Lower lobe of right lung (tissue), 2 donors: ENCODE data around the gene SDK1. TPM values are rescaled to one million over a fixed set of nuclear protein-coding genes. Genes with fewer than 3 reads are reported as not detected.

ENCODE experiments used
- ATAC-seq, 2 donors: fragments of 200-7000 bp; cut with Tn5 transposase; one replicate each; pipeline ENCODE4 v1.9.1; 2020 to 2022; ENCODE audit warnings: mild to moderate bottlenecking in 2 of 2, moderate library complexity in 2 of 2
- DNase-seq: peaks from one replicate; pipeline ENCODE4 v3.0.0-alpha.2; 2020
- H3K27ac ChIP-seq: fragments of 200-600 bp; one replicate; pipeline ENCODE4 v1.8.0; 2022
- H3K27me3 ChIP-seq: fragments of 200-600 bp; one replicate; pipeline ENCODE4 v1.8.0; 2022; ENCODE audit warnings: low read depth
- H3K36me3 ChIP-seq: fragments of 200-600 bp; one replicate; pipeline ENCODE4 v1.8.0; 2022; ENCODE audit warnings: mild to moderate bottlenecking
- H3K4me1 ChIP-seq: fragments of 200-600 bp; one replicate; pipeline ENCODE4 v1.8.0; 2022
- H3K4me3 ChIP-seq: fragments of 200-600 bp; one replicate; pipeline ENCODE4 v1.8.0; 2022; ENCODE audit warnings: mild to moderate bottlenecking
- H3K9me3 ChIP-seq: fragments of 200-600 bp; one replicate; pipeline ENCODE4 v1.8.0; 2022
- intact Hi-C: fragments of 100-400 bp; cut with DNase I; formaldehyde crosslinking; loops from one replicate; pipeline ENCODE4 v1.11.0; 2022
- total RNA-seq: library from RNA; stranded (reverse); fragmentation: NEBNext Ultra II Directional; extraction: Animal tissue kit (Norgen Biotek cat#: 25700); gene quantifications from one replicate; pipeline ENCODE4 v1.2.1, GENCODE V29; 2021
- TF ChIP-seq, protein P1 (sequence below): fragments of 200-600 bp; IDR thresholded peaks from one replicate; pipeline ENCODE4 v1.8.0; 2022; ENCODE audit warnings: antibody characterized with exemption, mild to moderate bottlenecking
- donor health status: DM: no; HTN: yes; CAD: no; lungs with severe emphysema.

SDK1 gene
- total RNA-seq, 1 donor from 2014 or later: 10.0 TPM

DNA sequence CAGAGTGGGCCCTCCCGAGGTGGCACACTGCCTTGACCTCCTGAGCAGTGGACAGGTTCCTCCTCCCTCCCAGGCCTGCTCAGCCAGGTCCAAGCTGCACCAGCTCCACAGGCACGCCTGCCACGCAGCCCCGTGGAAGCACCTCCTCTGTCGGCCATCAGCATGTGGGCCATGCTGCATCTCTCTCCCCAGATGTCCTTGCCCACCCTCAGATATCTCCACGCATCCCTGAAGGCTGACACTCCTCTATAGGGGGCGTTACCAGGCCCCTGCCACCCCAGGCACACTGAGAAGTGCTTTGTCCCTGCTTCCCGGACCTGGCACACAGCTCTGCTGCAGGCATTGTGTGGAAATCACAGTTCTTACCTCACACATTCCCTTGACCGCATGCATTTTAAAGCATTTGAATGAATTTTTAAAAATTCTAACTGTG lies 598.5 kb downstream of the SDK1 start:
- intact Hi-C loops: no loop called here
- H3K27me3 ChIP-seq: no peaks in the 10 kb centered on the region
- DNase-seq (no peak), ATAC-seq (no peak)
- TF ChIP-seq, protein P1, sequence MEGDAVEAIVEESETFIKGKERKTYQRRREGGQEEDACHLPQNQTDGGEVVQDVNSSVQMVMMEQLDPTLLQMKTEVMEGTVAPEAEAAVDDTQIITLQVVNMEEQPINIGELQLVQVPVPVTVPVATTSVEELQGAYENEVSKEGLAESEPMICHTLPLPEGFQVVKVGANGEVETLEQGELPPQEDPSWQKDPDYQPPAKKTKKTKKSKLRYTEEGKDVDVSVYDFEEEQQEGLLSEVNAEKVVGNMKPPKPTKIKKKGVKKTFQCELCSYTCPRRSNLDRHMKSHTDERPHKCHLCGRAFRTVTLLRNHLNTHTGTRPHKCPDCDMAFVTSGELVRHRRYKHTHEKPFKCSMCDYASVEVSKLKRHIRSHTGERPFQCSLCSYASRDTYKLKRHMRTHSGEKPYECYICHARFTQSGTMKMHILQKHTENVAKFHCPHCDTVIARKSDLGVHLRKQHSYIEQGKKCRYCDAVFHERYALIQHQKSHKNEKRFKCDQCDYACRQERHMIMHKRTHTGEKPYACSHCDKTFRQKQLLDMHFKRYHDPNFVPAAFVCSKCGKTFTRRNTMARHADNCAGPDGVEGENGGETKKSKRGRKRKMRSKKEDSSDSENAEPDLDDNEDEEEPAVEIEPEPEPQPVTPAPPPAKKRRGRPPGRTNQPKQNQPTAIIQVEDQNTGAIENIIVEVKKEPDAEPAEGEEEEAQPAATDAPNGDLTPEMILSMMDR: no peak
- H3K36me3 ChIP-seq: no peaks in the 10 kb centered on the region
- no peak overlapping the region for H3K4me3 ChIP-seq
- H3K4me1 ChIP-seq: no peaks in the 10 kb centered on the region
- H3K9me3 ChIP-seq: no peaks in the 10 kb centered on the region
- H3K27ac ChIP-seq: no peak overlapping the region

DNA sequence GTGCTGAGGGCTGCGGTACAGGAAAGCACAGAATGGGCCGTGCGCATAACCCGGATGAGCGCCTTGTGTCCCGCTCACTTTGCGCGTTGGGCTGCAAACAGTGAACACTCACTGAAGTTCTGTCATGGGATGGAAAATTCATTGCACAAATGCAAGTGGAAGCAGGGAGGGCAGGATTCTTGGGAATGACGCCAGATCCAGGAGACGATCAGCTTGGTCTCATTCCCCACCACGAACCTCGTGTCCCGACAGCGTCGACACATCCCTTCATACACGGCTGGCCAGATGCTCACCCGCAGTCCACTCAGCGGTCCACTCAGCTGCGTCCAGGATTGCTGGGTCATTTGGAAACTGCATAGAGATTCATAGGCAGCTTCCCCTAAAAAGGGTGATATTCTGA lies 607.1 kb downstream of the SDK1 start:
- TF ChIP-seq, protein P1: no peak
- ATAC-seq: peak in 1 of 2 donors; percentile 47
- no peak overlapping the region for H3K4me3 ChIP-seq
- H3K27ac ChIP-seq: no peak overlapping the region
- no peak for DNase-seq
- no peaks in the 10 kb centered on the region for H3K27me3 ChIP-seq
- no peaks in the 10 kb centered on the region for H3K4me1 ChIP-seq
- H3K9me3 ChIP-seq: no peaks in the 10 kb centered on the region
- H3K36me3 ChIP-seq: no peaks in the 10 kb centered on the region
- intact Hi-C loops: no loop called here

DNA sequence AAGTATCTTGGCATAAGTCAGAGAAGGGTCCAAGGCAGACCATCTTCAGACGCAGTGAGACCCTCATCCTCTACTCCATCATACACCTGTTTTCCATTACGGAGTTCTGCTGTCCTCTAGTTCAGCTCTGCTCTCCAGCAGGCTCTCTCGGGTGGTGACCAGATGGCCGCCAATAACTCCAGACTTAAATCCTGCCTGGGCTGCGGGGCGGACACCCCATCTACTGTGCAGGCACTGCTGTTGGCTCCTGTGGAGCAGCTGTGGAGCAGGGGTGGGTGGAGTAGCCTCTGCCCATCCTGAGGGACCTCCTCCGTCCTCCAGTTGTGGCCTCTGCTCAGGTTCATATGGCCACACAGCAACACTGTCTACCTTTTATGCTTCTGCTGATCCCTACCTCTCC lies 608.1 kb downstream of the SDK1 start:
- Histone ChIP-seq H3K36me3 (no peaks in the 10 kb centered on the region), H3K4me3 (no peak overlapping the region), H3K9me3 (no peaks in the 10 kb centered on the region), H3K4me1 (peaks cover 5% of the 10 kb centered on the region), H3K27ac (no peak overlapping the region), H3K27me3 (no peaks in the 10 kb centered on the region)
- ATAC-seq: no peak
- no peak for DNase-seq
- intact Hi-C loops: no loop called here
- TF ChIP-seq, protein P1: no peak

DNA sequence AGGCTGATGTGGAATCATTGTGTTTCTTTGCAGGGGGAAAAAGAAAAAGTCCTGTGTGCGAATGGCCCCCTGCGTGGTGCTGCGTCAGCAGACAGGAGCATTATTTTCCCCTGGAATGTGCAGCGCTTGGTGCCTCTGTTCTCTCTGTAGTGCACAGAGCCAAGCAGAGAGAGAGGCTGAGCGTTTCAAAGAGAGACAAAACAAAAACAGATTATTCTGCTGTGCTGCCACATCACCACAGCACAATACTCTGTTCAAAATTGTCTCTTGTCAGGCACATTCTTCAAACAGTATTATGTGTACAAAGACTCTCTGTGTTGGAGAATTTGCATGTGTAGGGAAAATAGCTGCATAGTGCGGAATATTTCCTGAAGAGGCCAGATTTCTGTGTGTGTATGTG lies 609.0 kb downstream of the SDK1 start:
- TF ChIP-seq, protein P1: no peak
- intact Hi-C loops: no loop called here
- no peak for ATAC-seq

DNA sequence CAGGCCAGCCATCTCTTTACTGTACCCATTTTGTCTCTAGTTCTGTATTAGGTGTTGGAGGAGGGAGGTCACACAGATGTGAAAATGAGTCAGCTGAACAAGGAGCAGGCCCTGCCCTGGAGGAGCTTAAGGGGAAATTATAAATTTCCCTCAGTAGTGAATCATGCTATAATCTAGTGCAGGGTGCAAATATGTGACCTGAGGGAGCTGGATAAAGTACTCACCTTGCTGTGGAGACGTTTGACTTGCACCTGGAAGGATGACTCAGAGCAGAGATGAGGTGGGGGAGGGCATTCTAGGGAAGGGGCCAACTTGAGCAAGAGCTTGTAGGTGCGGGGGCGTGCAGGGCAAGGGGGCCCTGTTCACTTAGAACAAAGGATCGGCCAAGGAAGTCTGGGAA lies 610.6 kb downstream of the SDK1 start:
- no peak for ATAC-seq
- intact Hi-C loops: no loop called here

More for the DNA sequence above, 609.0 kb downstream of the SDK1 start:
- H3K36me3 ChIP-seq: no peaks in the 10 kb centered on the region
- DNase-seq: no peak
- no peaks in the 10 kb centered on the region for H3K27me3 ChIP-seq
- H3K4me1 ChIP-seq: peaks cover 6% of the 10 kb centered on the region
- no peaks in the 10 kb centered on the region for H3K9me3 ChIP-seq
- no peak overlapping the region for H3K27ac ChIP-seq
- H3K4me3 ChIP-seq: no peak overlapping the region

More for the DNA sequence above, 610.6 kb downstream of the SDK1 start:
- H3K27me3 ChIP-seq: no peaks in the 10 kb centered on the region
- TF ChIP-seq, protein P1: no peak
- no peaks in the 10 kb centered on the region for H3K9me3 ChIP-seq
- H3K36me3 ChIP-seq: no peaks in the 10 kb centered on the region
- H3K27ac ChIP-seq: no peak overlapping the region
- peaks cover 11% of the 10 kb centered on the region for H3K4me1 ChIP-seq
- DNase-seq: no peak
- H3K4me3 ChIP-seq: no peak overlapping the region
